NCI-H187 treated with DMSO at 0.1 percent for 48 hours (cell line): Measurements from ENCODE around the gene PIP5K1C.
"Not testable (repeated sequence)": the region's sequence is repeated elsewhere in the genome, so short reads cannot be mapped to it uniquely, and the experiment has no call there.

Experiments used
- DNase-seq: peaks from one replicate; lab custom pipeline; 2025; lab: John Stamatoyannopoulos, UW

The PIP5K1C gene

GRCh38 chr19:3674784-3675543, 25.3 kb downstream of the PIP5K1C start:
- no peak for DNase-seq

GRCh38 chr19:3673506-3674439, 26.5 kb downstream of the PIP5K1C start:
- no peak for DNase-seq

- no peak for DNase-seq
Observed at GRCh38 chr19:3672993-3673392, 27.3 kb downstream of the PIP5K1C start.

- DNase-seq, result no peak
Observed at GRCh38 chr19:3672575-3672948, 27.7 kb downstream of the PIP5K1C start.

DNA sequence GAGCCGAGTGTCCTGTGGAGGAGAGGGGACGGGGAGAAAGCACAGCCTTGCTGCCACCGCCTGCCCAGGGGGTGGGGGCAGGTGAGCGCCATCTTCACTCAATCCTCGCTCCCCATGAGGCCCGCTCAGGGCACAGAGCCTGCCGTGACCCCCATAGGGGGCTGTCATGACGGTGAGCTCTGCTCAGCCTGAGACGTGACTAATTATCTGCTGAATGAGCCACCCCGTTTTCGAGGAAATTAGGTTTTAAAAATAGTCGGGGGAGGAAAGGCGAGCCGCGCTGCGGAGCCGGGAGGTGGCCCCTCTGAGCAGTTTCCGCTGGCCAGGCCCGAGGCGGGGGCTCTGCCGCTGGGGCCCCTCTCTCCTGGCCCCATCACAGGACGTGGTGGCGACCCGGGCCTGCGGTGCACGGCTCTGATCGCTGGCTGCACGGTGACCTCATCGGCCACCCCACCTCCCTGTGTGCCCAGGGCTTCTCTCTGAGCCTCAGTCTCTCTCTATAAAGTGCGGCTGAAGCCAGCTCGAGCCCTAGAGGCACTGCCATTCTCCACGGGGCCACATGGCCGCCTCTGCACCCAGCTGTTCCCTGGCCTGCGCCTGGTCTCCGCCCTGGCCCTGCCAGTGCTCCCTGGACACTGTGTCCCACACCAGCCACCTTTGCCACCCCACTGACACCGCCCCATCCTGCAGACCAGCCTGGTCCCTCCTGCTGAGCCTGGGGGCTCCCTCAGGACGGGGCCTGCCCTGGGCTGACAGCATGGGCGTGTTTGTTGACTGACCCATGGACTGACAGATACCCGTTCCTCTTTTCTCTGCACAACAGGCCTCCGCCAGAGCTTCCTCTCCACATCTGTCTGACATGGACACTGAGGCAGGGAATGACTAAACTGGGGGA, 28.3 kb downstream of the PIP5K1C start:
- no peak for DNase-seq

DNA sequence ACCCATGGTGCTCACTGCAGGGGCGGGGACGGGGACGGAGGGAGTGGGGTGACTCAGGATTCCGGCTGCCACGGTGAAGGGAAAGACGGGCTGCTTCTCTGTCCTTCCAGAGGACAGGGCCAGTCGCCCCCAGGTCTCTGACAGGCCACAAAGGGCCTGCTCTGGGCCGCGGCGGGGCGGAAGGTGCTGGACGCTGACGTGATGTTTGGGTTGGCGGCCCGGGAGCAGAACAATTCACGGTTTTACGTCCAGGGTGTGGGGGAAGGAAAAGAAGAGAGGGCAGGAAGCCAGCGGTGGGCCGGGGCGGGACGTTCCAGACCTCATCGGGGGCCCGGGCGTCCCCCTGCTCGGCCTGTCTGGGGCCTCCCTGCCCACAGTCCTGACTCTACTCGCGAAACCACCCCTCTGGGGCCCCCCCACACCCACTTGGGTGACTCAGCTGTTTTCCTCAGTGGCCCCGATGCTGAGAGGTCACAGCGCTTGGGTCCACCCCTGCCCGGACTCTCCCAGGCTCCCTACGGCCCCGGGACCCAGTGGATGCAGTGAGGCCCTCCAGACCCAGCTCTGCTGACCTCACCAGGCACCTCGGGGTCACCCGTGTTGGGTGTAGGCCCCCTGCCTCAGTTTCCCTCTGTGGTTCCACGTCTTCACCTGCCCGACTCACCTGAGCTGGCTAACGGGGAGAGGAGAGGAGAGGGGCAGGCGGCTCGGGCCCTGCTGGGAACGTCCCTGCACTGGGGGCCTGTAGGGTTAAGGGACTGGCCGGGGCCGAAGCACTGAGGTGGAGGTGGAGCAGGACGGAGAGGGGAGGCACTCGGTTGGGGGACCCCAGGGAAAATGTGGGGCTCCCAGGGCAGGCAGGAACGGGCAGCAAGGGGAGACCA, 29.2 kb downstream of the PIP5K1C start:
- DNase-seq, result no peak

- no peak for DNase-seq
Observed at GRCh38 chr19:3669947-3670795, 30.1 kb downstream of the PIP5K1C start.

DNA sequence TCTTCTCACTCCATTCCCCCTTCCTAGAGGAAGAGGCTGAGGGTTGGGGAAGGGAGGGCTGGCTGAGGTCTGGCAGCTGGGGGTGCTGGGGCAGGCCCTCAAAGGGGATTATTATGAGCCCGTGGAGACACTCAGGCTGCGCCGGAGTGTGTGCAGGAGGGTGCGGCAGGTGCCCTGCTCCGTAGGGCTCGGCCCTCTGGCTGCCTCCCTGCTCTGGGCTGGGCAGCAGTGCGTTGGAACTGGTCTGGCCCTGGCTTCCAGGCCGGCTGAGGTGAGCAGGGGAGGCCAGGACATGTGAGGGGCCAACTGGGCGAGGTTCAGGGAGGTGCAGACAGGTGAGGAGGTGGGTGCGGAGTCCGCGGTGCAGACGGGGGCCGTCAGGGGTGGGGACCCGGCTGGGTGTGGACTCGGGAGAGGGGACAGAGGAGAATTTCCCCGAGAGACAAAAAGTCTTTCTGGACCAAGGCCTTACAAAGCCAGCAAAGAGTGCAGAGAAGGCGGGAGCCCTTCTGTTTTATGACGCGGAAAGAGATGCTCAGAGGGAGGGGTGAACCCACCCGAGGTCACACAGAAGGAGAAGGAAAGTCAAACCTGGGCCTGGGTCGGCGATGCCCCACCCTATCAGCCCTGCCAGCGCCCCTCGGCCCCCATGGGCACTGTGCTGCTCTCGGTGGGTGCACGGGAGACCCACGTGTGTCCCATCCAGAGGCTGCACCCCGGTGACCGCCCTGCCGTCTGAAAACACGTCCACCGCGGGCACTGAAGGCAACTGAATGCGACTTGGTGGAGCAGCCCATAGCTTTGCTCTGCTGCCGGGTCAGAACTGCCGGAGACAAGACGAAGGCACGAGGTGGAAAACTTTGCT, 31.0 kb downstream of the PIP5K1C start:
- no peak for DNase-seq

DNA sequence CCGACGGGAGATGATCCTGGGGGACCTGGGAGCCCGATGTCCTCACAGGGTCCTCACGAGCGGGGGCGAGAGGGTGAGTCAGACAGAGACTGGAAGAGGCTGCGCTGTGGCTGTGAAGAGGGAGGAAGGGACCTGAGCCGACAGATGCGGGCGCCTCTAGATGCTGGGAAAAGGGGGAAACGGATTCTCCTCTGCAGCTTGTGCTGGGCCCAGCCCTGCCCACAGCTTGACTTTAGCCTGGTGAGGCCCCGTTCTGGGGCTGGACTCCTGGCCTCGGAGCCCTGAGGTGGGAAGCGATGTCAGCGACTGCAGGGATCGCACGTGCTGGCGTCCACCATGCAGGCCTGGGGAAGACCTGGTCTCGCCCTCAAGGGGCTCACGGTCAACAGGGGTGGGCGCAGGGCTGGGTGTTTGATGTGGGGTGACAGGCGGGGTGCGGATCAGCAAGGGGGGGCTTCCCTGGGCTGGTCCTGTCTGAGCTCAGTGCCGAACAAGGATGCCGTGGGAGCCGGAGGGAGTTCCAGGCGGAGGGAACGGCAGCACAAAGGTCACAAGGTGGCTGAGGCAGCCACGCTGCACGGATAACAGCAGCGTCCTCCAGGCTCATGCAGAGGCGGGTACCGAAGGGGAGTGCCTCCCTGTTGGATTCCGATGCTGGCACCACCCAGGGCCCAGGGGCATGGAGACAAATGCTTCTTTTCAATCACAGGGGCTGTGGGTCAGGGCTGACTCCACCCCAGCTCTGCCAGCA, 31.8 kb downstream of the PIP5K1C start:
- no peak for DNase-seq

GRCh38 chr19:3667766-3668165, 32.5 kb downstream of the PIP5K1C start:
- no peak for DNase-seq

DNA sequence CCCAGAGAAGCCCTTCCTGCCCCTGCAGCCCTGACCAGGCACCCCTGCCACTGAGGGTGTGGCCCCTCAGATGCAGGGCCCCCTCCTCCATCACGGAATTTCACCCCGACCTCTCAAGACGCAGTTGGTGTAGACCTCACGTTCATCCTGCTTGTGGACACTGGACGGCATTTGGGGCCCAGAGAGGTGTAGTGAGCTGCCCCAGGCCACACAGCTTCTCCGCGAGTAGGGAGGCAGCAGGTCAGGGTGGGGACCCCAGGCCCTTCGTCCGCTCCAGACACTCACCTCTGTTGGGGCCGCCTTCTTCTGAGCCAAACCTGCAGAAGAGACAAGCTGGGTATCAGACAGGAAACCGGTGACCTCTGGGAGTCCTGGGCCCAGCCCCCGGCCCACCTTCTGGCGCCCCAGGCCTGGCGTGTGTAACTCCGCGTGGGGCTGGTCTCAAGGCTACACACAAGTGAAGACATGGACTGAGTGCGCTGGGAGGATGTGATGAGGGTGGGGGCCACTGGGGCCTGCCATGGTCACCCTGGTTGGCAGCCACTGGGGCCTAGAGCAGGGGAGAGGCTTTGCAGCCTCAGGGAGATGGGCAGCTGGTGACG, 33.1 kb downstream of the PIP5K1C start:
- DNase-seq, result no peak

DNA sequence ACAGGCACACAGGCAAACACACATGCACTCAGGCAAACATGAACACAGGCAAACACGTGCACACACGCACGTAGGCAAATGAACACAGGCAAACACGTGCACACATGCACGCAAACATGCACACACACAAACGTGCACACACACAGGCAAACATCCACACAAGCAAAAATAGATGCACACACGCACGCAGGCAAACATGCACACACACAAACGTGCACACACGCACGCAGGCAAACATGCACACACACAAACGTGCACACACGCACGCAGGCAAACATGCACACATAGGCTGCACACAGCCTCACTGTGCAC, 33.8 kb downstream of the PIP5K1C start:
- DNase-seq, result not testable (repeated sequence)

DNA sequence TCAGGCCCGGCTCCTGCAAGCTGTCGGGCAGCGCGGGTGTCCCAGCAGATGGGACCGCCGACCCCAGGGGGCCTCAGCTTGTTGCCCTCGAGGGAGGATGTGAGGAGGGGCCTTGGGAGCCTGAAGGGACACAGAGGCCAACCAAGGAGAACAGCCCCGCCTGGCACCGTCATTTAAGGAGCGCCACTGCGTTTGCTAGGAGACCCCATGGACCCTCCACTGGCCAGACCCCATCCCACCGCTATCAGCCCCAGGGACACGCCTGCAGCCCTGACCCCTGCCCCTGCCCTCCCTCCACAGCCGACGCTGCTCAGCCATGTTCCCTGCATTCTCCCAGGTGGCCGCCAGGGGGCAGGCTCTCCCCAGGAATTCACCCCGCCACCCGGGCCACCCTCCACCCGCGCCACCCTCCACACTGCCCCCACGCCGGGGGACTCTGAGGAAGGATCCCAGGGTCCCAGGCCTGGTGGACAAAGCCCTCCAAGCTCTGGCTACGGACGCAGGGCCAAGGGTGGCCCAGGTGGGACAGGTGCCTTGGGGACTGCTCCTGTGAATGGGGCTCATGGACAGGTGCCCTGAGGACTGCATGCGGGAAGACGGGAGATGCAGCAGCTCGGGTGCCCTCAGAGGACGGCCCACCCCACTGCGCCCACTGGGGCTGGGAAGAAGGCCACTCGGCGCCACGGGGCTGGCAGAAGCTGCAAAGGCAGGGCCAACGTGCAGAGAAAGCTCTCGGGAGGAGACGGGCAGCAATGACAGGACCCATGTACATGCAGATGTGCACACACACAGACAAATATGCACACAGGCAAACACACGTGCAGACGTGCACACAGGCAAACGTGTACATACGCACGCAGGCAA, 34.4 kb downstream of the PIP5K1C start:
- DNase-seq, result no peak

- no peak for DNase-seq
Observed at GRCh38 chr19:3664879-3665642, 35.2 kb downstream of the PIP5K1C start.

GRCh38 chr19:3663838-3664237, 36.4 kb downstream of the PIP5K1C start:
- DNase-seq, result no peak
